ENCODE data around the gene LY6G6C.

The LY6G6C gene

GRCh38 chr6:31702819-31703716, 18.5 kb downstream of the LY6G6C start, which contains the start of gene ABHD16A (continued):
- TF ChIP-seq TSHZ1 (tag by site-specific recombination; IDR thresholded peaks at IDR 0.05; ENCODE audit: borderline replicate concordance) (no peak), ZBTB11 (tag by site-specific recombination; conservative IDR thresholded peaks at IDR 0.05; ENCODE audit: low read depth) (peak; percentile 33), ZBTB10 (tag by site-specific recombination; IDR thresholded peaks at IDR 0.05) (0 out of 2 replicates have a peak, but pooled peaks have one; percentile 39), OVOL3 (tag by site-specific recombination; IDR thresholded peaks at IDR 0.05) (peak; percentile 29; the same call in 1 of the 2 replicates), ZFP41 (tag by site-specific recombination; IDR thresholded peaks at IDR 0.05; ENCODE audit: borderline replicate concordance) (no peak), ZNF623 (tag by site-specific recombination; IDR thresholded peaks at IDR 0.05) (no peak), ZNF311 (tag by site-specific recombination; IDR thresholded peaks at IDR 0.05; ENCODE audit: borderline replicate concordance) (no peak), ZNF596 (tag by site-specific recombination; IDR thresholded peaks at IDR 0.05) (peak; percentile 30; the same call in 1 of the 2 replicates), ZNF610 (tag by site-specific recombination; IDR thresholded peaks at IDR 0.05; ENCODE audit: borderline replicate concordance) (no peak), PATZ1 (tag by site-specific recombination; IDR thresholded peaks at IDR 0.05) (peak; percentile 87), ZNF776 (tag by site-specific recombination; IDR thresholded peaks at IDR 0.05; ENCODE audit: borderline replicate concordance) (no peak), ZSCAN30 (tag by site-specific recombination; IDR thresholded peaks at IDR 0.05) (peak; percentile 86; the same call in 1 of the 2 replicates), EGR2 (tag by site-specific recombination; IDR thresholded peaks at IDR 0.05; ENCODE audit: low read depth) (peak; percentile 55; the same call in 1 of the 2 replicates), REPIN1 (tag by site-specific recombination; IDR thresholded peaks at IDR 0.05; ENCODE audit: low read depth) (no peak), ZNF514 (tag by site-specific recombination; IDR thresholded peaks at IDR 0.05) (no peak)
